HG03354 (cell line): Measurements from ENCODE around the gene ZNF669.
A peak's percentile ranks its signal among the peaks of the same experiment; 100 is the strongest.

ENCODE experiments used
- ATAC-seq: cut with Tn5 transposase; IDR thresholded peaks from one replicate; pipeline ENCODE4 v1.9.1; 2021; ENCODE audit warnings: mild to moderate bottlenecking; ENCODE audit not compliant: unreplicated experiment, poor library complexity, severe bottlenecking

Gene ZNF669

GRCh38 chr1:247077876-247078257 lies 26.3 kb downstream of the ZNF669 start:
- ATAC-seq, result peak; percentile 42

GRCh38 chr1:247077213-247077612 lies 26.9 kb downstream of the ZNF669 start:
- ATAC-seq, result no peak

GRCh38 chr1:247070645-247071044 lies 33.5 kb downstream of the ZNF669 start:
- no peak for ATAC-seq

GRCh38 chr1:247064304-247064703 lies 39.9 kb downstream of the ZNF669 start:
- ATAC-seq, result no peak

- ATAC-seq, result no peak
Observed at GRCh38 chr1:247060771-247061170, 43.4 kb downstream of the ZNF669 start.

GRCh38 chr1:247056071-247056470 lies 48.1 kb downstream of the ZNF669 start:
- ATAC-seq, result no peak

GRCh38 chr1:247054992-247055415 lies 49.2 kb downstream of the ZNF669 start:
- ATAC-seq, result no peak
